Smooth muscle cell (in vitro differentiated cells): Measurements from ENCODE around the gene CFAP299. TPM values are rescaled to one million over a fixed set of nuclear protein-coding genes. Genes with fewer than 3 reads are reported as not detected.

ENCODE experiments used
- DNase-seq: peaks from one replicate; lab custom pipeline; 2025; ENCODE audit not compliant: unreplicated experiment; lab: John Stamatoyannopoulos, UW
- H2AFZ ChIP-seq: fragments of 200-600 bp; sonication (generic); 2 replicates; pipeline ENCODE4 v1.6.0; 2016; ENCODE audit warnings: antibody characterized with exemption, low read depth, mild to moderate bottlenecking
- H3F3A ChIP-seq: fragments of 200-600 bp; sonication (generic); 2 replicates; pipeline ENCODE4 v1.6.0; 2017; ENCODE audit warnings: antibody characterized with exemption, low read depth
- H3K27ac ChIP-seq: fragments of 200-600 bp; sonication (generic); 2 replicates; pipeline ENCODE4 v1.5.1; 2016; ENCODE audit warnings: low read depth, mild to moderate bottlenecking
- H3K27me3 ChIP-seq: fragments of 200-600 bp; sonication (generic); 2 replicates; pipeline ENCODE4 v1.6.1; 2016; ENCODE audit warnings: low read depth, mild to moderate bottlenecking
- H3K36me3 ChIP-seq: fragments of 200-600 bp; sonication (generic); 2 replicates; pipeline ENCODE4 v1.5.1; 2016; ENCODE audit warnings: low read depth
- H3K4me1 ChIP-seq: fragments of 200-600 bp; sonication (generic); 2 replicates; pipeline ENCODE4 v1.5.1; 2016; ENCODE audit warnings: low read depth
- H3K4me2 ChIP-seq: fragments of 200-600 bp; sonication (generic); 2 replicates; pipeline ENCODE4 v1.6.0; 2016; ENCODE audit warnings: mild to moderate bottlenecking
- H3K4me3 ChIP-seq: fragments of 200-600 bp; sonication (generic); 2 replicates; pipeline ENCODE4 v1.5.1; 2016; ENCODE audit warnings: mild to moderate bottlenecking
- H3K79me2 ChIP-seq: fragments of 200-600 bp; sonication (generic); 2 replicates; pipeline ENCODE4 v1.6.0; 2016; ENCODE audit warnings: low read depth, mild to moderate bottlenecking
- H3K9ac ChIP-seq: fragments of 200-600 bp; sonication (generic); 2 replicates; pipeline ENCODE4 v1.6.0; 2016; ENCODE audit warnings: low read depth
- H3K9me3 ChIP-seq: fragments of 200-600 bp; sonication (generic); replicated peaks from 2 replicates; pipeline ENCODE4 v1.5.1; 2016; ENCODE audit warnings: low read depth
- H4K20me1 ChIP-seq: fragments of 200-600 bp; sonication (generic); 2 replicates; pipeline ENCODE4 v1.6.0; 2016; ENCODE audit warnings: low read depth
- CTCF ChIP-seq: fragments of 200-600 bp; sonication (generic); IDR thresholded peaks from 2 replicates; pipeline ENCODE4 v1.5.1; 2017; ENCODE audit warnings: borderline replicate concordance, mild to moderate bottlenecking, antibody characterized with exemption; ENCODE audit not compliant: insufficient read depth, poor library complexity, severe bottlenecking
- WGBS: methylation state at CpG from one replicate; pipeline ENCODE4 v1.1.7; 2016; ENCODE audit warnings: low lambda C conversion rate; 5-methylcytosine and 5-hydroxymethylcytosine counted together
- polyA plus RNA-seq: library from polyadenylated mRNA; unstranded; fragments of >200 nt; fragmentation: Nextera tagmentation; extraction: Ambion mirVana; gene quantifications from 2 replicates; pipeline ENCODE4 v1.2.1, GENCODE V29; 2016
- total RNA-seq: library from RNA; depleted of rRNA; stranded (reverse); fragments of >200 nt; gene quantifications from 2 replicates; pipeline ENCODE4 v1.2.3, GENCODE V29; 2014

Gene CFAP299
- total and polyA plus RNA-seq, 2 experiments from 2014 or later: not detected

GRCh38 chr4:80705311-80705710, 369.8 kb downstream of the CFAP299 start:
- 67% methylated on average over 3 of the region's 3 CpGs for WGBS
- Histone ChIP-seq H3K4me1 (no peaks in the 10 kb centered on the region), H2AFZ (no peak overlapping the region), H3K36me3 (no peaks in the 10 kb centered on the region), H3K9ac (no peak overlapping the region), H3F3A (no peaks in the 10 kb centered on the region), H3K79me2 (no peaks in the 10 kb centered on the region), H3K27me3 (no peaks in the 10 kb centered on the region), H3K4me3 (no peak overlapping the region), H3K9me3 (no peaks in the 10 kb centered on the region), H3K4me2 (no peak overlapping the region), H3K27ac (no peak overlapping the region), H4K20me1 (no peaks in the 10 kb centered on the region)
- DNase-seq: no peak
- no peak for TF ChIP-seq CTCF

- Histone ChIP-seq H3K4me2 (no peak overlapping the region), H3F3A (no peaks in the 10 kb centered on the region), H4K20me1 (no peaks in the 10 kb centered on the region), H3K36me3 (no peaks in the 10 kb centered on the region), H3K9me3 (no peaks in the 10 kb centered on the region), H3K27me3 (no peaks in the 10 kb centered on the region), H3K27ac (no peak overlapping the region), H2AFZ (no peak overlapping the region), H3K79me2 (no peaks in the 10 kb centered on the region), H3K9ac (no peak overlapping the region), H3K4me3 (no peak overlapping the region), H3K4me1 (no peaks in the 10 kb centered on the region)
- WGBS: 66% methylated on average over 6 of the region's 6 CpGs
- TF ChIP-seq CTCF: no peak
- DNase-seq: no peak
Measured at GRCh38 chr4:80709082-80709869, 373.7 kb downstream of the CFAP299 start.

GRCh38 chr4:80710748-80711451, 375.4 kb downstream of the CFAP299 start:
- no peak for TF ChIP-seq CTCF
- no peaks in the 10 kb centered on the region for H3K4me1 ChIP-seq
- no peaks in the 10 kb centered on the region for H3K9me3 ChIP-seq
- H4K20me1 ChIP-seq: no peaks in the 10 kb centered on the region
- H3K36me3 ChIP-seq: no peaks in the 10 kb centered on the region
- no peaks in the 10 kb centered on the region for H3K79me2 ChIP-seq
- 69% methylated on average over 5 of the region's 5 CpGs for WGBS
- H3K27ac ChIP-seq: no peak overlapping the region
- H3K27me3 ChIP-seq: no peaks in the 10 kb centered on the region
- no peak overlapping the region for H3K4me3 ChIP-seq
- no peak overlapping the region for H3K4me2 ChIP-seq
- no peaks in the 10 kb centered on the region for H3F3A ChIP-seq
- H2AFZ ChIP-seq: no peak overlapping the region
- H3K9ac ChIP-seq: no peak overlapping the region
- no peak for DNase-seq
